ENCODE data around the gene AQP5. TPM values are rescaled to one million over a fixed set of nuclear protein-coding genes. Genes with fewer than 3 reads are reported as not detected.
"Not testable (repeated sequence)": the region's sequence is repeated elsewhere in the genome, so short reads cannot be mapped to it uniquely, and the experiment has no call there.

Gene AQP5
- polyA plus RNA-seq, 5 donors, result 3.9 to 11.4 (median 8.4) TPM

- no peak for DNase-seq
These were observed 16.5 kb downstream of the AQP5 start for GRCh38 chr12:49978125-49978524.

GRCh38 chr12:49979016-49979586 lies 17.4 kb downstream of the AQP5 start:
- DNase-seq, result no peak

GRCh38 chr12:49979791-49980190 lies 18.1 kb downstream of the AQP5 start:
- DNase-seq, result no peak

- DNase-seq, result no peak
These were observed 19.1 kb downstream of the AQP5 start for GRCh38 chr12:49980501-49981349.

GRCh38 chr12:49982246-49983087 lies 20.8 kb downstream of the AQP5 start:
- no peak for DNase-seq

GRCh38 chr12:49983892-49984291 lies 22.2 kb downstream of the AQP5 start:
- DNase-seq, result peak; percentile 75 to 78

- DNase-seq, result no peak
These were observed 23.0 kb downstream of the AQP5 start for GRCh38 chr12:49984476-49985359.

GRCh38 chr12:49985981-49986380 lies 24.3 kb downstream of the AQP5 start:
- DNase-seq, result no peak

- not testable (repeated sequence) for DNase-seq
These were observed 24.8 kb downstream of the AQP5 start for GRCh38 chr12:49986476-49986875.

GRCh38 chr12:49987625-49988303 lies 26.1 kb downstream of the AQP5 start:
- DNase-seq, result no peak

GRCh38 chr12:49989400-49989799 lies 27.7 kb downstream of the AQP5 start:
- not testable (repeated sequence) for DNase-seq

GRCh38 chr12:49990273-49990672 lies 28.6 kb downstream of the AQP5 start:
- no peak for DNase-seq

GRCh38 chr12:49998453-49998852 lies 36.8 kb downstream of the AQP5 start:
- no peak for DNase-seq

GRCh38 chr12:50003595-50003994 lies 41.9 kb downstream of the AQP5 start:
- DNase-seq, result no peak

- DNase-seq, result no peak
These were observed 43.0 kb downstream of the AQP5 start for GRCh38 chr12:50004696-50005095.

GRCh38 chr12:50005175-50005574 lies 43.5 kb downstream of the AQP5 start:
- DNase-seq, result no peak

- DNase-seq, result no peak
These were observed 44.6 kb downstream of the AQP5 start for GRCh38 chr12:50006280-50006679.

- DNase-seq, result no peak
These were observed 45.2 kb downstream of the AQP5 start for GRCh38 chr12:50006754-50007442.

- DNase-seq, result no peak
These were observed 51.9 kb downstream of the AQP5 start for GRCh38 chr12:50013361-50014147.
